Gastrocnemius medialis (tissue), 4 donors: ENCODE results near the gene HOTAIR. TPM values are rescaled to one million over a fixed set of nuclear protein-coding genes. Genes with fewer than 3 reads are reported as not detected.

Source experiments
- ATAC-seq, 2 donors: fragments of 150-250 bp; one replicate each; pipeline ENCODE4 v1.9.1; 2016
- DNase-seq, 2 donors: peaks; one replicate each; pipeline ENCODE4 v3.0.0-alpha.2; 2019
- H3K27ac ChIP-seq, 4 donors: fragments of 200-600 bp; sonication (generic); 1 replicate in 1 of 4; 2 replicates in 3 of 4; pipeline ENCODE4 v1.5.1; 2016 to 2018; ENCODE audit warnings: mild to moderate bottlenecking in 2 of 4, moderate library complexity in 1 of 4
- H3K27me3 ChIP-seq, 3 donors: fragments of 200-600 bp; sonication (generic) in 2 of 3; 1 replicate in 1 of 3; 2 replicates in 2 of 3; pipeline versions ENCODE4 v1.5.1 to v1.6.0; 2016 to 2019; ENCODE audit warnings: mild to moderate bottlenecking in 1 of 3, moderate library complexity in 1 of 3
- H3K36me3 ChIP-seq, 2 donors: fragments of 200-600 bp; sonication (generic) in 1 of 2; one replicate each; pipeline ENCODE4 v1.5.1; 2017 to 2018
- H3K4me1 ChIP-seq, 2 donors: fragments of 200-600 bp; sonication (generic) in 1 of 2; one replicate each; pipeline ENCODE4 v1.5.1; 2016 to 2017; ENCODE audit warnings: mild to moderate bottlenecking in 2 of 2
- H3K4me3 ChIP-seq, 4 donors: fragments of 200-600 bp; sonication (generic) in 3 of 4; 1 replicate in 1 of 4; 2 replicates in 3 of 4; pipeline ENCODE4 v1.5.1; 2016 to 2019; ENCODE audit warnings: mild to moderate bottlenecking in 2 of 4
- H3K9me3 ChIP-seq, 3 donors: fragments of 200-600 bp; sonication (generic) in 2 of 3; 1 replicate in 1 of 3; 2 replicates in 2 of 3; pipeline ENCODE4 v1.5.1; 2016 to 2019
- POLR2A ChIP-seq, 2 donors: fragments of 450-650 bp; IDR thresholded peaks; one replicate each; pipeline ENCODE4 v1.6.1; 2017; ENCODE audit warnings: antibody characterized with exemption in 2 of 2, mild to moderate bottlenecking in 2 of 2, moderate library complexity in 2 of 2
- in situ Hi-C, 4 donors: fragments of 200-750 bp; cut with MboI; loops; one replicate each; pipeline versions ENCODE4 v1.15.0 to v1.8.0; 2017; ENCODE audit warnings: low sequenced_read_pairs in 4 of 4
- intact Hi-C: fragments of 100-400 bp; cut with DNase I; formaldehyde crosslinking; loops from one replicate; pipeline ENCODE4 v1.15.1; 2023; ENCODE audit warnings: low total_unique reads
- total RNA-seq, 4 donors: library from RNA; depleted of rRNA; stranded (reverse); fragments of >200 nt; gene quantifications; one replicate each; pipeline versions ENCODE4 v1.1.0 to v1.2.3, GENCODE V29; 2016
- TF ChIP-seq, protein P1 (sequence below), 5 experiments: fragments of 450-650 bp in 3 of 5; fragments of 200-600 bp in 2 of 5; sonication (generic) in 2 of 5; IDR thresholded peaks in 4 of 5; conservative IDR thresholded peaks in 1 of 5; 1 replicate in 4 of 5; 2 replicates in 1 of 5; pipeline ENCODE4 v1.5.1; 2016 to 2019; ENCODE audit warnings: antibody characterized with exemption in 5 of 5, mild to moderate bottlenecking in 3 of 5, moderate library complexity in 3 of 5

Gene HOTAIR
- total RNA-seq, 4 donors from 2014 or later, result 0.35 to 0.83 (median 0.56) TPM; not detected in 1

DNA sequence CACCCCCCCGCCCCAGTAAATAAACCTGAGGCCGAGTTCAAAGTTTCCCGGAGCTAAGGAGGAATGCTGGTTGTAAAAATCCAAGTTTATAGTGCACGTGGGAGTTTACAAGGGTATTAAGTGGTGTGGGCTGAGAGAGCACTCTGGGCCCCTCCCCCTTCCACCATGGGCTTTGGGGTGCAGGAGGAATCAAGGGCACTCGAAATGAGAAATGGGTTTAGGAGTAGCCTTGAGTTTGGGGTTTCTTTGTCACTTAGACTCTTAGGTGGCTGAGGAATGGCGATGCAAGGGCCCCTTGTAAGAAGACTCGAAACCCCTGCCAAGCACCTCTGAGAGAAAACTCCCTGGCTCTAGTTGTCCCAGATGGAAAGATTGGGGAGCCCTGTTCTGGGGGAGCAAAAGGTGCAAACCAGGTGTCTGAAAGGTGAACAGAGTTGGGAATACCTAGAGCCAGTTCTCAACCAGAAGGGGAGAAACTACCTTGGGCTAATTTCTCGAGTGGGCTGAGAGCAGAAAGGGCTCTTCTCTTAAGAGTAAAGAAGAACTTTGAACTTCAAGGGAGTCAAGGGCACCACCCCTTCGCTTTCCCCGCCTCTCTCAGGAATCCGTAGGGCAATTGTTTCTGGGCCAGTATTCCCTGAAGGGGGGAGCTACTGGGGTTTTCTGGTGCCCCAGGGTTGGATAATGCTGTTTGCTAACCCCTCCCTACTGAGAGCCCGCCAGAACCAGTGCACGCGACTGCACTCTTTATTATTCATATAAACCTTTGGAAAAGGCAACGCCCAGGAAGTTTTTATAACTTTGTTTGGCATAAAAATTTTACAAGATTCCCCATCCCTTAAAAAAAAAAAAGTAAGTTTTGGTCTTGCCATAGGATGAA lies 4.0 kb upstream of the HOTAIR start:
- Histone ChIP-seq H3K4me3 (no peak overlapping the region), H3K27me3 (peaks cover 48 to 93% (median 62%) of the 10 kb centered on the region in 3 donors), H3K9me3 (no peaks in the 10 kb centered on the region), H3K4me1 (peaks cover 7 to 40% of the 10 kb centered on the region in 2 donors), H3K27ac (peak overlapping the region; percentile 6 to 99 (median 43)), H3K36me3 (no peaks in the 10 kb centered on the region)
- ATAC-seq (no peak), DNase-seq (no peak)
- in situ Hi-C loops (loop anchor here in 3 of 4 donors (25.0 kb wide), 3 partner anchors 234 to 1734 kb away; partner anchors contain the start of genes GPR84 (in 2 of the 3), BLOC1S1 (in 1 of the 3), ITGA7 (in 1 of the 3) and RDH5 (in 1 of the 3)), intact Hi-C loops (no loop called here)
- no peak for TF ChIP-seq POLR2A (IDR thresholded peaks at IDR 0.05)
- TF ChIP-seq, protein P1, sequence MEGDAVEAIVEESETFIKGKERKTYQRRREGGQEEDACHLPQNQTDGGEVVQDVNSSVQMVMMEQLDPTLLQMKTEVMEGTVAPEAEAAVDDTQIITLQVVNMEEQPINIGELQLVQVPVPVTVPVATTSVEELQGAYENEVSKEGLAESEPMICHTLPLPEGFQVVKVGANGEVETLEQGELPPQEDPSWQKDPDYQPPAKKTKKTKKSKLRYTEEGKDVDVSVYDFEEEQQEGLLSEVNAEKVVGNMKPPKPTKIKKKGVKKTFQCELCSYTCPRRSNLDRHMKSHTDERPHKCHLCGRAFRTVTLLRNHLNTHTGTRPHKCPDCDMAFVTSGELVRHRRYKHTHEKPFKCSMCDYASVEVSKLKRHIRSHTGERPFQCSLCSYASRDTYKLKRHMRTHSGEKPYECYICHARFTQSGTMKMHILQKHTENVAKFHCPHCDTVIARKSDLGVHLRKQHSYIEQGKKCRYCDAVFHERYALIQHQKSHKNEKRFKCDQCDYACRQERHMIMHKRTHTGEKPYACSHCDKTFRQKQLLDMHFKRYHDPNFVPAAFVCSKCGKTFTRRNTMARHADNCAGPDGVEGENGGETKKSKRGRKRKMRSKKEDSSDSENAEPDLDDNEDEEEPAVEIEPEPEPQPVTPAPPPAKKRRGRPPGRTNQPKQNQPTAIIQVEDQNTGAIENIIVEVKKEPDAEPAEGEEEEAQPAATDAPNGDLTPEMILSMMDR (IDR thresholded peaks at IDR 0.05 in 4 of 5, conservative IDR thresholded peaks at IDR 0.05 in 1 of 5), result no peak

DNA sequence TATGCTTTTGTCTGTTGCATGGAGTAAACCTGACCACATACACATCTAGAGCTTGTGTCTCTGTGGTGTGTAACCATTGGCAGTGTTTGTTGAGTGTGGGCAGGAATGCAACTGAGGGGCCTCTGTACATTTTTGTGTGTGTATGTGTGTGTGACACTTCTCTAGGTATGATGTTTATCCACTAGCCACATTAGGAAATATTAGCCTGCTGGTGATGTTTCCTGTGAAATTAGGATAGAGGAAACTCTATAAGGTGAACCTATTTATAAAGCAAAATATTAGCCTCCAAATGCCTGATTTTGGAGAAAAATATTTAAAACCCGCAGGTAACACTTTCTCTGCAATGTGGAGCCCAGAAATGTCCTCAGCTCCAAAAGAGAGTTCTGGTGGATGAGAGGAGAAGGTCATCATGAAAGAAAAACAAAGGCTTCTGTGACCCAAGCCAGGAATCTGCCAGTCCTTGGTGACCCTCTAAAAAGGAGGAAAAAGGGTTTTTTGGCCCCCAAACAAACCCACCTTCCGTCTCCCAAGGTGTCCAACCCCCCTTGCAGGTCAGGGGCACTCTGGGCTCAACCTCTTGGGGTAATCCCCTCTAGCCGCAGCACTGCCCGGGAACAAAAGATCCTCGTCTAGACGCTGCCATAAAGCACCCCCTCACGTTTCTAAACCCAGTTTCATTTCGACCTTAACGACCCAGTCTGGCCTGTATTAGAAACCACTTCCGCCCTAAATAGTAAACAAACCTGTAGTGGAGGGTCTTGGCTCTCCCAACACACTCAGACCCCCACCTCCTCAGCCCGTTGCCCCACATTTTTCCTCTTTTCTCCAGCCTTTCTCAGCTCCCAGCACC lies 3.1 kb upstream of the HOTAIR start:
- H3K36me3 ChIP-seq, result no peaks in the 10 kb centered on the region
- intact Hi-C loops (no loop called here), in situ Hi-C loops (loop anchor here in 3 of 4 donors (25.0 kb wide), 3 partner anchors 234 to 1734 kb away; partner anchors contain the start of genes GPR84 (in 2 of the 3), BLOC1S1 (in 1 of the 3), ITGA7 (in 1 of the 3) and RDH5 (in 1 of the 3))
- H3K9me3 ChIP-seq, result no peaks in the 10 kb centered on the region
- DNase-seq (no peak), ATAC-seq (no peak)
- TF ChIP-seq, protein P1 (IDR thresholded peaks at IDR 0.05 in 4 of 5, conservative IDR thresholded peaks at IDR 0.05 in 1 of 5), result no peak
- TF ChIP-seq POLR2A (IDR thresholded peaks at IDR 0.05), result no peak
- H3K4me3 ChIP-seq, result no peak overlapping the region
- peaks cover 7 to 42% of the 10 kb centered on the region in 2 donors for H3K4me1 ChIP-seq
- peaks cover 57 to 94% (median 71%) of the 10 kb centered on the region in 3 donors for H3K27me3 ChIP-seq
- H3K27ac ChIP-seq, result peak overlapping the region; percentile 6 to 53 (median 43)

DNA sequence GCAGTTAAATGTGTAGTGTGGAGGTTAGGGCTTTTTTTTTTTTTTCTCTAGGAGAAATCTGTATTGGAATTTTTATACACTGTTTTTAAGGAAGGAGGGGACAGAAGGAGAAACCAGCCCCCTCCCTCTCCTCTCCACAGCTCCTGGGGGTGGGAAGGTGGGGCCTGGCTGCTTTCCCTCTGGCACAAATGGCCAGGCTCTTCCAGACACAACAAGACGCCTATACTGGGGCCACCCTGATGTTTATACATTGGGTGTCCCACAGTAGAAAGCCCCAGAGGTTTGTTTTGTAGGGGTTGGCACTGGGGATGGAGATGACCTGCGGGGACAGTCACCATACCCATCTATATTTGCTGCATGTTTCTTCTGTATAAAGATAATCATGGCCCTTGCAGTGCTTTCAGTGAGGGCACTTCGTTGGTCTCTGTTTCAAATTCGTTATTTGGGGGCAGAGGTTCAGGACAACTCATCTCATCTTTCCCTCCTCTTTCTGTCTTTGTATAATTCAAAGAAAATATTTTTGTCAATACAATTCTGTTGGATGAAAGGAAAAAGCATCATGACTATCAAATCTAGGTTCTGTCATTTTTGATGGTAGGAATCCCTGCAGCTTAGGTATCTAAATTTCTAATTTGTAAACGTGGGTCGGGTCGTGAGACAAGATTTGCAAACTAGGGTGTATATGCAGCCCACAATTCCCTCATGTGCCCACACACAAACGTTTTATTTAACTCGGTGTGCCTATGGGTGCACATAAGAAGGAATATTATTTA lies 2.3 kb upstream of the HOTAIR start:
- Histone ChIP-seq H3K27me3 (peaks cover 65 to 94% (median 79%) of the 10 kb centered on the region in 3 donors), H3K27ac (peak overlapping the region; percentile 26 to 67 (median 40)), H3K4me3 (no peak overlapping the region), H3K4me1 (peaks cover 7 to 42% of the 10 kb centered on the region in 2 donors), H3K9me3 (no peaks in the 10 kb centered on the region), H3K36me3 (no peaks in the 10 kb centered on the region)
- intact Hi-C loops, result no loop called here
- ATAC-seq, result no peak
- no peak for TF ChIP-seq POLR2A (IDR thresholded peaks at IDR 0.05)
- TF ChIP-seq, protein P1 (IDR thresholded peaks at IDR 0.05 in 4 of 5, conservative IDR thresholded peaks at IDR 0.05 in 1 of 5), result no peak
- no peak for DNase-seq
- in situ Hi-C loops, result loop anchor here in 3 of 4 donors (25.0 kb wide), 3 partner anchors 235 to 1735 kb away; partner anchors contain the start of genes GPR84 (in 2 of the 3), BLOC1S1 (in 1 of the 3), ITGA7 (in 1 of the 3) and RDH5 (in 1 of the 3)
